Bladder microvascular endothelial cell (primary cell): Measurements from ENCODE around the gene TAF11. TPM values are rescaled to one million over a fixed set of nuclear protein-coding genes. Genes with fewer than 3 reads are reported as not detected.

ENCODE experiments used
- total RNA-seq: library from RNA; depleted of rRNA; stranded (reverse); fragments of >200 nt; gene quantifications from 2 replicates; pipeline ENCODE4 v1.2.3, GENCODE V29; 2014

Gene TAF11, protein sequence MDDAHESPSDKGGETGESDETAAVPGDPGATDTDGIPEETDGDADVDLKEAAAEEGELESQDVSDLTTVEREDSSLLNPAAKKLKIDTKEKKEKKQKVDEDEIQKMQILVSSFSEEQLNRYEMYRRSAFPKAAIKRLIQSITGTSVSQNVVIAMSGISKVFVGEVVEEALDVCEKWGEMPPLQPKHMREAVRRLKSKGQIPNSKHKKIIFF
- total RNA-seq, result 22.7 and 33.0 TPM in 2 replicates

DNA sequence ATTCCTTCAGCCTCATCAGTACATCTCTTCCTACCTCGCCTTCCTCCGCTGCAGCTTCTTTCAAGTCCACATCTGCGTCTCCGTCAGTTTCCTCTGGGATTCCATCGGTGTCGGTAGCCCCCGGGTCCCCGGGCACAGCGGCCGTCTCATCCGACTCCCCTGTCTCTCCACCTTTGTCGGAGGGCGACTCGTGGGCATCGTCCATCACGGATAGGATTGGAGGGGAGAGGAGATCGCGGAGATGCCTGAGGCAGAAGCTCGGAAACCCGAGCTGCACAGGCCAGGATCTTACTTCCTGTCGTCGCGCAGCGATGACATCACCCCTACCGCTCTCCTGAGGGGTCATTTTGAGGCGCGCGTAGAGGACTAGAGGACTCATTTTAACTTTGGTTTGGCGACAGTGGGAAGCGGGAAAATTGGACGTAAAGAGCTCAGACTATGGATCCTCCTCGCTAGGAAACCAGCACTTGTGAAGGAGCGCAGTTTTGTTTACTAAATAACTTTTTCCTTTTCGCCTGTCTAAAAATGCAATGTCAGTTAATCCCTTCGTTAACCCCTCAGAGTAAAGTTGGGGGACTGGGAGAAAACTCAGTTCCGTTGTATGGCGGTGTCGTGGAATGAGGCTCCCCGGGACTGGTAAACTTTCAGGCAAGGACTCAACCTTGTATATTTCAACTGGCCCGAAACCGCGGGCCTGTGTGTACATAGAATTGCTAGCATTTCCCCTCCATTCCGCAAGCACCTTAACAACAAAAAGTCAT lies at the start of gene TAF11:
Gene TAF11, minus strand, starts transcription at position 290 of the 761 bp plus-strand sequence. Its CDS starts 85 bp downstream, at position 205.

DNA sequence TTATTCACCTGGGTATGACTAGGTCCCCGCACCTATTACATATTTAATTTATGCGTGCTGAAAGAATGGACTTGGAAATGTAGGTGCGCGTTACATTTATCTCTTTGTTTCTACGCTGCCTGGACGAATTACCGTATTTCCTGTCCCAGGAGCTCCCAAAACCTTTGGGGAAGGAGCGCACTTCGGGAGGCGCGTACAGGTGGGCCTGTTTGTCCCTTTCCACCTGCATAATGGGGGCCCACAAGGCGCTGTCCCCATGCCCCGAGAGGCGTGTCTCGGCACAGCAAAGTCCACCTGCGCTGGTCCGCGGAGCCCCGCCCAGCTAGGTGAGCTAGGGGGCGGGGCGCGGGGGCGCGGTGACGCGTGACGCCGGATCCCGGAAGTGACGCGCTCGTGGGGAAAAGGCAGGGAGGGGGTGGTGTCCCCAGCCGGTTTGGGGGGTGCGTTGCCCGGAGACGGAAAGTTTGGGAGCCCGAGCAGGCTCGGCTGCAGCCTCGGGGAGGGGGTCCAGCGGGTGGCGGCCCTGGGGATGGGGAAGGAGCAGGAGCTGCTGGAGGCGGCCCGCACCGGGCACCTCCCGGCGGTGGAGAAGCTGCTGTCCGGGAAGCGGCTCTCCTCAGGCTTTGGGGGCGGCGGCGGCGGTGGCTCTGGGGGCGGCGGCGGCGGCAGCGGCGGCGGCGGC lies 1.2 kb upstream of the TAF11 start, which contains the start of gene ANKS1A:
Gene ANKS1A, plus strand, starts transcription at position 382 of the 682 bp plus-strand sequence. Its CDS starts 148 bp downstream, at position 530.

Other genes starting within 250 kb of the TAF11 start
- 28.3 and 60.7 TPM in 2 replicates for gene ILRUN, start 191.3 kb downstream of the TAF11 start, total RNA-seq
- gene SNRPC, start 130.5 kb downstream of the TAF11 start, total RNA-seq, result 46.3 and 50.8 TPM in 2 replicates
- gene BLTP3A, start 96.0 kb downstream of the TAF11 start, total RNA-seq, result 3.2 and 17.1 TPM in 2 replicates
- 19.4 and 46.9 TPM in 2 replicates for gene ANKS1A, start 1.2 kb upstream of the TAF11 start, total RNA-seq